A549 (cell line): ENCODE measurements around the gene ZNF724.
"Not testable (repeated sequence)": the region's sequence is repeated elsewhere in the genome, so short reads cannot be mapped to it uniquely, and the experiment has no call there.

ENCODE experiments used
- CEBPB ChIP-seq, 2 experiments: fragments of >200 bp in 1 of 2; sonication (Bioruptor Twin) in 1 of 2; formaldehyde crosslinking in 1 of 2; IDR thresholded peaks; 2 replicates each; pipeline ENCODE4 v1.6.1; 2012 to 2016
- CTCF ChIP-seq: fragments of >200 bp; sonication (Bioruptor Twin); formaldehyde crosslinking; IDR thresholded peaks from 3 replicates; pipeline ENCODE4 v1.5.1; 2016
- HOXB5 ChIP-seq: fragments of 250-450 bp; sonication (Bioruptor Pico); IDR thresholded peaks from 2 replicates; pipeline ENCODE4 v1.5.0; 2020; ENCODE audit warnings: mild to moderate bottlenecking, moderate library complexity
- POLR2A ChIP-seq: IDR thresholded peaks from 2 replicates; pipeline ENCODE4 v1.6.1; 2012; ENCODE audit warnings: mild to moderate bottlenecking, low read length
- RARB ChIP-seq: fragments of 250-450 bp; sonication (Bioruptor Pico); IDR thresholded peaks from 2 replicates; pipeline ENCODE4 v1.8.0; 2021; ENCODE audit warnings: mild to moderate bottlenecking, moderate library complexity
- USF2 ChIP-seq: fragments of 450-650 bp; IDR thresholded peaks from 2 replicates; pipeline ENCODE4 v1.6.1; 2014; ENCODE audit warnings: antibody characterized with exemption

- not testable (repeated sequence) for TF ChIP-seq POLR2A; CEBPB (IDR thresholded peaks at IDR 0.05); CTCF; HOXB5 (CRISPR knock-in tag); RARB (CRISPR knock-in tag); USF2
These were observed 35.1 kb upstream of the ZNF724 start for GRCh38 chr19:23285326-23285725.
